Measurements from ENCODE around the gene IRF2BP2.

The IRF2BP2 gene

DNA sequence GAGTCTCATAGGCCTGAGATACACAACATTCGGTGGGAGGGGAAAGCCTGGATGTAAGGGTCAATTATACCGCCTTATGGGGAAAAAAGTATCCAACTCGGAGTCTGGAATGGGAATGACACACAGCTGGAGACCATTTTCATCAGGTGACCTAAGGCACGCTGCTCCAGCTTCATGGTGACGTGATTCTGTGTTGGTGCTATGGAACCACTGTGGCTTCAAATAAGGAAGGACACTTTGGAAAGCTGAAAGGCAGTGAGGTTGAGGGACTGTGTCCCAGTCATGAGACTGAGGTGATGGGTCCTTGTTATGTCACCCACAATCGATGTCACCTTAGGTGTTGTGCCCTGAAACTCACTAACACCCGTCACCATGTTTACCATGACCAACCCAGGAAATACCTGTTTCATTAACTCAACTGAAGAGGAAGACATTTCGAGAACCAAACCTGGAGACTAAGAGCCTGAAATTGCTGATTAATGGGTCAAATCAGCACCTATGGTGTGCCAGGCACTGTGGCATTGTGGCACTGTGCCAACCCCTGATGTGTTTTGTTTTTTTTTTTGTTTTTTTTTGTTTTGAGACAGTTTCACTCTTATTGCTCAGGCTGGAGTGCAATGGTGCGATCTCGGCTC is 54.5 kb downstream of the IRF2BP2 start:
- no peak for DNase-seq

DNA sequence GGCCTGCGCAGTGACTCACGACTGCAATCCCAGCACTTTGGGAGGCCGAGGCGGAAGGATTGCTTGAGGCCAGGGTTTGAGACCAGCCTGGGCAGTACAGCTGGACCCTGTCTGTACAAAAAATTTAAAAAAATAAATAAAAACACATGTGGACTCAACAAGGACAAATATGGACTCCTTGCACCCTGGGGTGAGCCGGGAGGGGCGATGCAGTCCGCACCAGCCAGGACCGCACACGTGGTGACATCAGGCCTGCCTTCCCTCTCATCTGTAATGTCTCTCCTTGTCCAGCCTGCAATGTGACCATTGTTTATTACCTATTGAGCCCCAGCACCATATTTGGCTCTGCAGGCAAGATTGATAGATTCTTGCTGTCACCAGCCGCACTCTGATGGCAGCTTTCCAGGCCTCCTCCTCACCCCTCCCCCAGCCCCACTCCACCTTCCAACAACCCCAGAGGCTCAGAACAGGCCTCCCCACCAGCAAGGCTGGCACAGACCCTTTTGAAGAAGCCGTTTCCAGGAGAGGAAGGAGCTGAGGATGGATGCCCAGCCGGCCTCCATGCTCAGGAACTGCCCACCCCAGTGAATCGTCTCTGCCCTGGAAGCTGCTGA is 55.2 kb downstream of the IRF2BP2 start:
- no peak for DNase-seq

All from midbrain (tissue), 1 donor.